Activated CD4-positive, alpha-beta T cell treated with anti-CD3 and anti-CD28 coated beads for 36 hours (primary cell): ENCODE data around the gene ZNF845. TPM values are rescaled to one million over a fixed set of nuclear protein-coding genes. Genes with fewer than 3 reads are reported as not detected.
"Not testable (repeated sequence)": the region's sequence is repeated elsewhere in the genome, so short reads cannot be mapped to it uniquely, and the experiment has no call there.

Source experiments
- ATAC-seq: fragments of 200-7000 bp; cut with Tn5 transposase; one replicate; pipeline ENCODE4 v1.10.0; 2021; ENCODE audit warnings: mild to moderate bottlenecking, moderate library complexity
- CTCF ChIA-PET: fragments of 350-600 bp; sonication (Branson Sonifier 250); formaldehyde crosslinking; loops from one replicate; lab custom pipeline; 2021; ENCODE audit warnings: antibody characterized with exemption; lab: Charles Lee
- POLR2A ChIA-PET: fragments of 350-600 bp; sonication (Branson Sonifier 250); formaldehyde crosslinking; loops from one replicate; lab custom pipeline; 2021; ENCODE audit warnings: antibody characterized with exemption, inconsistent platforms; lab: Charles Lee
- DNase-seq: peaks from one replicate; pipeline ENCODE4 v3.0.0-alpha.2; 2020
- H3K27ac Mint-ChIP-seq: one replicate; pipeline ENCODE4 v1.8.0; 2021; ENCODE audit warnings: mixed read lengths
- H3K27me3 Mint-ChIP-seq: one replicate; pipeline ENCODE4 v1.8.0; 2021; ENCODE audit warnings: mixed read lengths
- H3K36me3 Mint-ChIP-seq: one replicate; pipeline ENCODE4 v1.8.0; 2021; ENCODE audit warnings: low read depth, mixed read lengths
- H3K4me1 Mint-ChIP-seq: one replicate; pipeline ENCODE4 v1.8.0; 2021; ENCODE audit warnings: mixed read lengths
- H3K4me3 Mint-ChIP-seq: one replicate; pipeline ENCODE4 v1.8.0; 2021; ENCODE audit warnings: mild to moderate bottlenecking, moderate library complexity, mixed read lengths
- H3K9me3 Mint-ChIP-seq: one replicate; pipeline ENCODE4 v1.8.0; 2021; ENCODE audit warnings: low read depth, mixed read lengths
- intact Hi-C, 2 experiments: fragments of 100-400 bp; cut with DNase I in 1 of 2; cut with micrococcal nuclease in 1 of 2; formaldehyde crosslinking; loops; one replicate each; pipeline versions ENCODE4 v1.14.2 to v1.15.1; 2022 to 2024; cut with DNase I, micrococcal nuclease
- total RNA-seq, 2 experiments: library from RNA; stranded (reverse); gene quantifications; one replicate each; pipeline ENCODE4 v1.2.3, GENCODE V29; 2021

ZNF845 gene
- total RNA-seq, 2 experiments from 2014 or later: 5.9 to 6.3 TPM

GRCh38 chr19:53388168-53388567 is 54.6 kb downstream of the ZNF845 start:
- CTCF ChIA-PET: no interaction called here
- ATAC-seq: no peak
- Mint-ChIP-seq H3K27me3 (no peaks in the 10 kb centered on the region), H3K4me3 (no peak overlapping the region), H3K36me3 (peaks cover 51% of the 10 kb centered on the region), H3K9me3 (peaks cover 56% of the 10 kb centered on the region), H3K27ac (no peak overlapping the region), H3K4me1 (no peaks in the 10 kb centered on the region)
- no peak for DNase-seq
- intact Hi-C loops: no loop called here
- POLR2A ChIA-PET: no interaction called here

- no peak for DNase-seq
- Mint-ChIP-seq H3K9me3 (peaks cover 51% of the 10 kb centered on the region), H3K27ac (no peak overlapping the region), H3K27me3 (no peaks in the 10 kb centered on the region), H3K36me3 (peaks cover 44% of the 10 kb centered on the region), H3K4me3 (no peak overlapping the region), H3K4me1 (peaks cover 1% of the 10 kb centered on the region)
- POLR2A ChIA-PET: no interaction called here
- ATAC-seq: no peak
- intact Hi-C loops: no loop called here
- CTCF ChIA-PET: no interaction called here
Observed at GRCh38 chr19:53388904-53389303, 55.4 kb downstream of the ZNF845 start.

- peaks cover 50% of the 10 kb centered on the region for H3K9me3 Mint-ChIP-seq
- no peaks in the 10 kb centered on the region for H3K27me3 Mint-ChIP-seq
- ATAC-seq: no peak
- CTCF ChIA-PET: no interaction called here
- peaks cover 3% of the 10 kb centered on the region for H3K4me1 Mint-ChIP-seq
- POLR2A ChIA-PET: no interaction called here
- peaks cover 39% of the 10 kb centered on the region for H3K36me3 Mint-ChIP-seq
- no peak overlapping the region for H3K4me3 Mint-ChIP-seq
- DNase-seq: no peak
- intact Hi-C loops: no loop called here
- peak overlapping the region; percentile 19 for H3K27ac Mint-ChIP-seq
Observed at GRCh38 chr19:53389571-53389970, 56.0 kb downstream of the ZNF845 start.

GRCh38 chr19:53389978-53390377 is 56.4 kb downstream of the ZNF845 start:
- ChIA-PET POLR2A (no interaction called here), CTCF (no interaction called here)
- Mint-ChIP-seq H3K27me3 (no peaks in the 10 kb centered on the region), H3K27ac (no peak overlapping the region), H3K36me3 (peaks cover 37% of the 10 kb centered on the region), H3K4me3 (no peak overlapping the region), H3K4me1 (peaks cover 5% of the 10 kb centered on the region), H3K9me3 (peaks cover 46% of the 10 kb centered on the region)
- intact Hi-C loops: no loop called here
- DNase-seq (peak; percentile 6), ATAC-seq (no peak)

GRCh38 chr19:53394522-53394973 is 61.0 kb downstream of the ZNF845 start:
- peak; percentile 6 for DNase-seq
- H3K4me1 Mint-ChIP-seq: peaks cover 23% of the 10 kb centered on the region
- no peak for ATAC-seq
- H3K9me3 Mint-ChIP-seq: peaks cover 16% of the 10 kb centered on the region
- ChIA-PET CTCF (no interaction called here), POLR2A (interaction anchor here (0.5 to 0.6 kb wide), 2 partner anchors 161 to 791 kb away, joined by 3 to 4 read pairs; no protein-coding TSS in a partner anchor)
- no peaks in the 10 kb centered on the region for H3K27me3 Mint-ChIP-seq
- H3K36me3 Mint-ChIP-seq: peaks cover 23% of the 10 kb centered on the region
- H3K27ac Mint-ChIP-seq: peak overlapping the region; percentile 89
- H3K4me3 Mint-ChIP-seq: peak overlapping the region; percentile 84
- intact Hi-C loops: no loop called here

- intact Hi-C loops: loop anchor here (1.0 kb wide), 10 partner anchors 30 to 660 kb away; partner anchors contain the start of genes ZNF525 (in 2 of the 2), ZNF761 (in 2 of the 2), ZNF845 (in 2 of the 2) and ZNF160 (in 1 of the 2)
- DNase-seq (peak; percentile 98), ATAC-seq (peak; percentile 99)
- ChIA-PET CTCF (no interaction called here), POLR2A (interaction anchor here (0.5 to 0.6 kb wide), 2 partner anchors 160 to 791 kb away, joined by 3 to 4 read pairs; no protein-coding TSS in a partner anchor)
- Mint-ChIP-seq H3K27me3 (no peaks in the 10 kb centered on the region), H3K4me1 (peaks cover 25% of the 10 kb centered on the region), H3K9me3 (peaks cover 15% of the 10 kb centered on the region), H3K36me3 (peaks cover 26% of the 10 kb centered on the region), H3K27ac (peak within 1 kb of the TSS; percentile 89), H3K4me3 (peak within 1 kb of the TSS; percentile 84)
Observed at GRCh38 chr19:53394974-53395839, 61.7 kb downstream of the ZNF845 start, which contains the start of gene ZNF765. TSS of gene ZNF765 (plus strand) at chr19:53395149. CDS start at chr19:53398016, 2,867 bp downstream.

GRCh38 chr19:53395840-53396524 is 62.4 kb downstream of the ZNF845 start:
- Mint-ChIP-seq H3K4me3 (peak overlapping the region; percentile 84), H3K4me1 (peaks cover 26% of the 10 kb centered on the region), H3K9me3 (peaks cover 11% of the 10 kb centered on the region), H3K36me3 (peaks cover 31% of the 10 kb centered on the region), H3K27ac (peak overlapping the region; percentile 89)
- CTCF ChIA-PET: interaction anchor here (0.6 to 1.5 kb wide), 2 partner anchors 29 to 1004 kb away, joined by 3 to 4 read pairs; no protein-coding TSS in a partner anchor
- H3K27me3 Mint-ChIP-seq, ATAC-seq, DNase-seq, POLR2A ChIA-PET: not testable (repeated sequence)
- intact Hi-C loops: loop anchor here (1.0 kb wide), 10 partner anchors 31 to 661 kb away; partner anchors contain the start of genes ZNF525 (in 2 of the 2), ZNF761 (in 2 of the 2), ZNF845 (in 2 of the 2) and ZNF160 (in 1 of the 2)

- ATAC-seq (no peak), DNase-seq (no peak)
- ChIA-PET CTCF (interaction anchor here (1.5 kb wide), 1 partner anchor 29 kb away, joined by 4 read pairs; no protein-coding TSS in a partner anchor), POLR2A (no interaction called here)
- H3K4me3 Mint-ChIP-seq: peak overlapping the region; percentile 84
- no peak overlapping the region for H3K27ac Mint-ChIP-seq
- H3K27me3 Mint-ChIP-seq: no peaks in the 10 kb centered on the region
- H3K9me3 Mint-ChIP-seq: peaks cover 11% of the 10 kb centered on the region
- peaks cover 26% of the 10 kb centered on the region for H3K4me1 Mint-ChIP-seq
- intact Hi-C loops: no loop called here
- peaks cover 33% of the 10 kb centered on the region for H3K36me3 Mint-ChIP-seq
Observed at GRCh38 chr19:53396525-53396868, 62.9 kb downstream of the ZNF845 start.

- Mint-ChIP-seq H3K36me3 (peaks cover 47% of the 10 kb centered on the region), H3K4me1 (peaks cover 26% of the 10 kb centered on the region), H3K9me3 (peaks cover 15% of the 10 kb centered on the region)
- CTCF ChIA-PET, ATAC-seq, DNase-seq, H3K4me3 Mint-ChIP-seq, H3K27me3 Mint-ChIP-seq, H3K27ac Mint-ChIP-seq, POLR2A ChIA-PET, intact Hi-C loops: not testable (repeated sequence)
Observed at GRCh38 chr19:53397918-53398317, 64.4 kb downstream of the ZNF845 start.
